Measurements from ENCODE around the gene TLR8.

DNA sequence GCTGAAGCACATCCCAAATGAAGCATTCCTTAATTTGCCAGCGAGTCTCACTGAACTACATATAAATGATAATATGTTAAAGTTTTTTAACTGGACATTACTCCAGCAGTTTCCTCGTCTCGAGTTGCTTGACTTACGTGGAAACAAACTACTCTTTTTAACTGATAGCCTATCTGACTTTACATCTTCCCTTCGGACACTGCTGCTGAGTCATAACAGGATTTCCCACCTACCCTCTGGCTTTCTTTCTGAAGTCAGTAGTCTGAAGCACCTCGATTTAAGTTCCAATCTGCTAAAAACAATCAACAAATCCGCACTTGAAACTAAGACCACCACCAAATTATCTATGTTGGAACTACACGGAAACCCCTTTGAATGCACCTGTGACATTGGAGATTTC lies 14.6 kb downstream of the TLR8 start:
- TF ChIP-seq, protein P1, sequence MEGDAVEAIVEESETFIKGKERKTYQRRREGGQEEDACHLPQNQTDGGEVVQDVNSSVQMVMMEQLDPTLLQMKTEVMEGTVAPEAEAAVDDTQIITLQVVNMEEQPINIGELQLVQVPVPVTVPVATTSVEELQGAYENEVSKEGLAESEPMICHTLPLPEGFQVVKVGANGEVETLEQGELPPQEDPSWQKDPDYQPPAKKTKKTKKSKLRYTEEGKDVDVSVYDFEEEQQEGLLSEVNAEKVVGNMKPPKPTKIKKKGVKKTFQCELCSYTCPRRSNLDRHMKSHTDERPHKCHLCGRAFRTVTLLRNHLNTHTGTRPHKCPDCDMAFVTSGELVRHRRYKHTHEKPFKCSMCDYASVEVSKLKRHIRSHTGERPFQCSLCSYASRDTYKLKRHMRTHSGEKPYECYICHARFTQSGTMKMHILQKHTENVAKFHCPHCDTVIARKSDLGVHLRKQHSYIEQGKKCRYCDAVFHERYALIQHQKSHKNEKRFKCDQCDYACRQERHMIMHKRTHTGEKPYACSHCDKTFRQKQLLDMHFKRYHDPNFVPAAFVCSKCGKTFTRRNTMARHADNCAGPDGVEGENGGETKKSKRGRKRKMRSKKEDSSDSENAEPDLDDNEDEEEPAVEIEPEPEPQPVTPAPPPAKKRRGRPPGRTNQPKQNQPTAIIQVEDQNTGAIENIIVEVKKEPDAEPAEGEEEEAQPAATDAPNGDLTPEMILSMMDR (IDR thresholded peaks at IDR 0.05; ENCODE audit: low read depth, low read length, poor library complexity, severe bottlenecking): no peak
- TF ChIP-seq EZH2phosphoT487 (IDR thresholded peaks at IDR 0.05; ENCODE audit: borderline replicate concordance, low read length): no peak
